ENCODE results near the gene COQ8B. TPM values are rescaled to one million over a fixed set of nuclear protein-coding genes. Genes with fewer than 3 reads are reported as not detected.
A peak's percentile ranks its signal among the peaks of the same experiment; 100 is the strongest.

COQ8B gene
- total RNA-seq, 1 donor = 29.5 TPM

- DNase-seq (ENCODE audit: low read depth) = no peak
- H3K4me3 ChIP-seq (ENCODE audit: low read depth, low read length) = no peak overlapping the region
- no peak for TF ChIP-seq CTCF (IDR thresholded peaks at IDR 0.05; ENCODE audit: insufficient read depth, low read length)
Observed at GRCh38 chr19:40682431-40682964, 34.2 kb downstream of the COQ8B start.

GRCh38 chr19:40681039-40681438, 35.6 kb downstream of the COQ8B start:
- TF ChIP-seq CTCF (IDR thresholded peaks at IDR 0.05; ENCODE audit: insufficient read depth, low read length) = no peak
- no peak for DNase-seq (ENCODE audit: low read depth)
- H3K4me3 ChIP-seq (ENCODE audit: low read depth, low read length) = no peak overlapping the region

GRCh38 chr19:40677156-40677555, 39.5 kb downstream of the COQ8B start:
- TF ChIP-seq CTCF (IDR thresholded peaks at IDR 0.05; ENCODE audit: insufficient read depth, low read length) = no peak
- DNase-seq (ENCODE audit: low read depth) = no peak
- H3K4me3 ChIP-seq (ENCODE audit: low read depth, low read length) = no peak overlapping the region

- H3K4me3 ChIP-seq (ENCODE audit: low read depth, low read length) = no peak overlapping the region
- TF ChIP-seq CTCF (IDR thresholded peaks at IDR 0.05; ENCODE audit: insufficient read depth, low read length) = no peak
- peak; percentile 31 for DNase-seq (ENCODE audit: low read depth)
Observed at GRCh38 chr19:40674291-40674690, 42.4 kb downstream of the COQ8B start.

GRCh38 chr19:40673397-40673796, 43.3 kb downstream of the COQ8B start:
- TF ChIP-seq CTCF (IDR thresholded peaks at IDR 0.05; ENCODE audit: insufficient read depth, low read length) = no peak
- DNase-seq (ENCODE audit: low read depth) = no peak
- H3K4me3 ChIP-seq (ENCODE audit: low read depth, low read length) = no peak overlapping the region

- no peak for DNase-seq (ENCODE audit: low read depth)
- no peak for TF ChIP-seq CTCF (IDR thresholded peaks at IDR 0.05; ENCODE audit: insufficient read depth, low read length)
- no peak overlapping the region for H3K4me3 ChIP-seq (ENCODE audit: low read depth, low read length)
Observed at GRCh38 chr19:40672573-40673299, 44.0 kb downstream of the COQ8B start.
